IPS-NIHi7 (cell line): ENCODE measurements around the gene ANKRD63.

ENCODE experiments used
- DNase-seq: peaks from one replicate; pipeline ENCODE4 v3.0.0; 2012; ENCODE audit warnings: mixed read lengths; ENCODE audit errors: extremely low spot score

The ANKRD63 gene

GRCh38 chr15:40242601-40243000 is 40.3 kb downstream of the ANKRD63 start:
- DNase-seq: no peak

GRCh38 chr15:40242213-40242599 is 40.7 kb downstream of the ANKRD63 start:
- DNase-seq: no peak

DNA sequence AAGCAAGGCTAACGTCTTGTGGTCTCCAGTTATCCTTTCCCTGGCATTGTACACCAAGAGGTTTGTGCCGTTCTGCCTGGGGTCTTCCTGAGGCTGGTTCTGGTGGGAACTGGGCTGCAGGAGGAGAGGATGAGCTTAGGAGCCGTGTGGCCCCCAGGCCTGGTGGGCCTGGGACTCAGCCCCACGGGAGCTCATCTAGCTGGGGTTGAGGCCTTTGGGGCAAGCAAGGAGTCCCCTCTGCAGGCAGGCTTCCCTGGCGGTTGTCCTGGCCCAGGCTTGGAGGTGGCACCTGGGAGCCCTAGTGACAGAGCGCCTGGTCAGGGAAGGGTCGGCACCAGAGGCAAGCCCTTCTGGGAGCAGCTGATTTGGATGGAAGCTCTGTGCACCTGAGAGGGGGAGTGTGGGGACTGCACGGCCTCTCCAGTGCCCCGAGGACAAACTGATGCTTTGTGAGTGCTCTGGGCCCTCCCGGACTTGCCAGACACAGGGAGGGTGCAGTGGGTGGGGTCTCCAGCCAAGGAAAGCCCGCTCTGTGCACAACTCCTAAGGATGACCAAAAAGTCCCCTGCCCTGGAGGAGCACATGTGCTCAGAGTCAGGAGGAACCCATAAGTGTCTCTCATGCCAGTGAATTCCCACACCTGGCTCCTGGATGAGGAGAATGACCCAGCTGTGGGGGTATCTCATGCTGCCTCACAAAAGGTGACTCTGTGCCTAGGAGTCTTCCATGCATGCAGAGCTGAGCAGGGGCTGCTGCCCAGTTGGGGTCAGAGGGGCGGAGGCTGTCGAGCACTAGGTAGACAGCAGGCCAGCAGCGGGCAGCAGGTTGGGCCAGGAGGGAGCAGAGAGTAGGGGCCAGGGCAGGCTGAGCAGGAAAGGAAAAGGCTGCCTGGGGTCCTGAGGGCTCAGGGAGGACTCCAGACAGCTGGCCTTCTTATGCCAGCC is 41.3 kb downstream of the ANKRD63 start:
- DNase-seq: no peak

DNA sequence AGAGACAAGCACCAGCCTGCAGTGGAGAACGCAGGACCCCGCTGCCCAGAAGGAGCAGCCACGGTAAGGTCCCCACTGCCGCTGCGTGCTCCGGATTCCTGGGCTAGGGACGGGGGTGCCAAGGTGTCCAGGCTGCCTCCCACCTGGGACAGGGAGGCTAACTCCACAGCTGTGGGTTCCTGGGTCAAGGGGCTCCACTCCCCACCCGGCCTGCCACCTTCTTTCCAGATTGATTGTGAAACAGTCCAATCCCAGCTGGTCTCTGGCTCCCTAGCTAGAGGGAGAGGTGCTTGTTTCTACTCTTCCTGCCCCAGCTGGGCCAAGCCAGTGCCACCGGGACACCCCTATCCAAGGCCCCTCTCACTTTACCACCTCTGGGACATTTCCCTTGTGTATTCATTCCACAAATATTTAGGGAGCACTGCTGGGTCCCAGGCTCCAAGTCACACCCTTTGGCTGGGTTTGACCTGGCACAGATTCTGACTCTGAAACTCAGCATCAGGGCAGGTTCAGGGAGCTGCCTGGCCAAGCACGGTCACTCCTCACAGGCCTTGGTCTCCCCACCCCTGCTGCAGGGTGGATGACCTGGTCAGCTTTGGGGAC is 42.1 kb downstream of the ANKRD63 start:
- DNase-seq: no peak

GRCh38 chr15:40239693-40240618 is 42.9 kb downstream of the ANKRD63 start:
- no peak for DNase-seq

- DNase-seq: no peak
Measured at GRCh38 chr15:40239404-40239692, 43.5 kb downstream of the ANKRD63 start.

DNA sequence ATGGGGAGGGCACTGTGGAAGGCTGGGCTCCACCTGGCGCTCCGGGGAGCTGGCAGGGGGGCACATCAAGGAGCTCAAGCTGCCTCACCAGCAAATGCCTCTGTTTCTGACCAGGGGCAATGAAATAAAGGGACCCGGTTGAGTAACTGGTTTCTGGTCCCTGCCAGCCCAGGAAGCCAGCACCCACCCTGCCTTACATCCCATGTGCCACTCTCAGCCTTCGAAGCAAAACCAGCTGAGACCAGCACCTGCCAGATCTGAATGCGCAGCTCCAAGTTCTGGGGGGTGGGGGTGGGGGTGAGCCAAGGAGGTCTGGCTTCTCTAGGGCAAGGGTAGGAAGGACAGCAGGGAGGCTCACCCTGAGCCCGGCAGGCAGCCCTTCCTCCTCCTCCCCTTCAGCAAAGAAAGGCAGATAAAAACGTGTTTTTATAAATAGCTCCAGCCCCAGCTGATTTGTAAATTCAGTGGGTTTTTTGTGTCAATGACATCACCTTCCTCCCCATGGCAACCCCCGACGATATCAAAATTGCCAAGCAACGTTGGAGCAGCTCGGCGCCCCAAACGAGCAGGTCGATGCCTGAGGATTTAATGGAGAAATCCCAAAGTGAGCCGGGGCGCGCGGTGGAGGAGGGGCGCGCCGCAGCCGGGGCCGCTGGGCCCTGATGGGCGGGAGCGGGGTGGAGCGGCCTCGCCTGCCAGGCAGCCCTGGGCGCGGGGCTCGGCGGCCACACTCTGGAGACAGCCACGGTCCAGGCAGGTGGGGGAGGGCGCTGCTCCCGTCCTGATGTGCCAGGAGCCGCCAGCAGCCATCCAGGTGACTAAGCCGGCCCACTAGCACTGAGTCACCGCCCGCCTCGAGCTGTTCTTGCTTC is 44.1 kb downstream of the ANKRD63 start, which contains the start of gene PAK6:
TSS of gene PAK6 (plus strand) at position 532 of the 872 bp plus-strand sequence. CDS start 25,723 bp downstream, outside the sequence.
- peak; percentile 94 for DNase-seq

GRCh38 chr15:40235201-40235885 is 47.5 kb downstream of the ANKRD63 start:
- no peak for DNase-seq

GRCh38 chr15:40234783-40235182 is 48.1 kb downstream of the ANKRD63 start:
- DNase-seq: no peak

DNA sequence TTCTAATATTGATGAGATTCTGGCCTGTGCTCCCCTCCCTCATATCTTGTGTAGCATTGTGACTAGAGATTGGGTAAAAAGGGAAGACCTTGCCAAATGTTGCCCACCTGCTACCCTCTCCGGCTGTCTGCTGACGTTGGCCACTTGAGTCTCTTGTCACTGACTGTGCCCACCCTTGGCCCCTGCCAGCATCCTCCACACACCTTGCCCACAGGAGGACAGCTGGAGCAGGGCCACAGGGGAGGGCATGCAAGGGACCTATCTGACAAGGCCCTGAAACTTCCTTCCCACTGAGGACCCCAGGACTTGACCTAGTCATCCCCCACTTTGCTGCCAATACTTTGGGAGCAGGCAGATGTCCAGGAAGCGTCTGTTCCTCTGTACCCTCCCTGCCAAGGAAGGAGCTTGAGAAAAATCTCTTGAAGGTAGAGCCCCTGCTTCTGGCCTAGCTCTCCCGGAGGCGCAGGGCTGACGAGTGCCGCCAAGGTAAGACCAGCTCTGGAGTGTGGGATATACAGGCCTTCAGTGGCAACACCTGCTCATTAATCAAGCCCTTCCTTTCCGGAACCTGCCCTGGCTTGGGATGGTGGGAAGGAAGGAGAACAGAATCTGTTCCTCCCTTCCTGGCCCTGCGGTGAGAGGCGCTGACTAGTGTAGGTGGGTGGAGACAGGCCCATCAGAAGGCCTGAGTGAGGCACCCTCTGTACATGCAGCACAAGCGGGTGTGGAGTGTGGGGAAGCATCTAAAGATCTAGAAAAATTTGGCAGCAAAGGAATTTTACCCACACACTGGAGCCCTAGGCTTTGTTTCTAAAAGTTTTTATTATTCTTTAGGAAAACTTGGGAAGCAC is 48.9 kb downstream of the ANKRD63 start:
- DNase-seq: no peak

GRCh38 chr15:40232625-40233070 is 50.2 kb downstream of the ANKRD63 start:
- DNase-seq: no peak
